GM19328 (cell line): Measurements from ENCODE around the gene STRIP1.

Experiments used
- ATAC-seq: cut with Tn5 transposase; IDR thresholded peaks from one replicate; pipeline ENCODE4 v1.9.1; 2021; ENCODE audit warnings: mild to moderate bottlenecking, moderate library complexity; ENCODE audit not compliant: unreplicated experiment

The STRIP1 gene

DNA sequence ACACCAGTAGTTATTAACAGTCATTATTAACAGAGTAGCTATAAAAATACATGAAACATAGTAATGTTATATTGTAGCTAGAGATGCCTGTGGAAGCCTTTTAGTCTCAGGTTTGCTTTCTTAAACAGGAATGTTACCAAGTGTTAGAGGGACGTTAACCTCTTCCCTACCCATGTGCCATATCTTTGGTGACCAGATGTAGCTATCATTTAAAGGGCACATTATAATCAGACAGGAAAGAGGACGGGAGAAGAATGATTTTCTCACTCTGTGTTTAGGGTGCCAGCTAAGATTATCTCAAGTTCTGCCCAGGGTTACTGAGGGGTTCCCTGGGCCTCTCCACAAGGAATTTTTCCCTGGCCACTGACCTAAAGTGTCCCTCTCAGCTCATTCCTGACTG, 57.0 kb downstream of the STRIP1 start:
- no peak for ATAC-seq

DNA sequence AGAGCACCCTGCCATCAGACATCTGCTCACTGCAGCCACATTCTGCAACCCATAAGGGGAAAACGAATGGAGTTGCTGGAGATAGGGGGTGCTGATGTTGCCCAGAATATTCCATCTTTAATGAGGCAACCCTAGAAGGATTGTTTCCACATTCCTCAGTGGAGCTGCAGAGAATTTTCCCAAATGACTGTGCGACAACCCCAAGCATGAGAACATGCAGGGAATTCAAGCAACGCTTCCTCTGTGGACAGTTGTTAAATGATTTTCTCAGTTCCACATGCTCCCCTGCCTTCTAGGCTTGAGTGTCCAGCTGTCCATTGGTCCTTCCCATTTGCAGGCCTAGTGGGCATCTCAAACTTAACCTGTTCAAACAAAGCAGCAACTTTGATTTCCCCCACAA, 57.4 kb downstream of the STRIP1 start:
- no peak for ATAC-seq

DNA sequence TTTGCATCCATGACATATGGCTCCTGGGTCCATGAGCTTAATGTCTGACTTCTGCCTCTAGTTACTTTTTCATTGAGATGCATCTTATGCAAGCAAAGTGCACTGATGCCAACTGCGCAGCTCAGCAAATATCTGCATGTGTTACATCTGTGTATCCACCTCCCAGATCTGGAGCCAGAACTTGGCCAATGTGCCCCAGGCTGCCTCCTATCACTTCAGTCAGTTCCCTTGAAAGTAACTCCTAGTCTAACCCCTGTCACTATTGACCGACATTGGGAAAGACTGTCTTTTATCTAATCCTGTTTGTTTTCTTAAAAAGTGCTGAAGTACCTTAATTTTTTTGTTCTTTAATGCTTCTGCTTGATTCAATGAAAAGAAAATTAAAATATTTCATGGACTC, 58.6 kb downstream of the STRIP1 start:
- ATAC-seq = no peak

DNA sequence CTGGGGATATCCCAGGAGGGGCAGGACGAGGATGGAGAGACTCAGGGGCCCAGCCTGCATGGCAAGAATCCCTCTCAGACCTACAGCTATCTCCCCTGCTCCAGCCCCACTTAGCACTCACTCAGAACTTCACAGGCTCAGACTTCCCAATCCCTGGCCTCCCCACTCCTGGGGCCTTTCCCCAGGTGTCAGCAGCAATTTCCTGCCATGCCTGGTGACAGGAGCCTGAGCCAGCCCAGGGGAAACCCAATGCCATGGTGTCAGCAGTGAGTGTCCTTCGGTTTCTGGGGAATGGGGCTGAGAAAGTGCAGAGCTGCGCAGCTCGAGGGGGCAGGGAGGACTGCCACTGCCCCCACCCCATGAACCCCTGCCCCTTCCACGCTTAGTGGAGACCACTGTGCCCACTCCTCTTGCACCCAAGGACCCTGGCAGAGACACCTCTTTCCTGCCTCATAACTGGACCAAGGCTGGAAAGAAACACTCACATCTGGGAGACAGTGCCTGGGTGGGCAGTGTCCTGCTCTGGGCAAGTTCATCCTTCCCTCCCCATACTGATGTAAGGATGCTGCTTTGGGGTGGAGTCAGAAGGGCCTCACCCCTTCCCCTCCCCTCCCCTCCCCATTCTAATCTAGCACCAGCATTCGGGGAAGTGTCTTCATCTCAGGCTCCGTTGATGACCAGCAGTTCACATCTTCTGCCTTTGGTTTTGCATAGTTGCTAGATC, 60.7 kb downstream of the STRIP1 start:
- no peak for ATAC-seq

GRCh38 chr1:110097507-110098221, 63.2 kb downstream of the STRIP1 start:
- no peak for ATAC-seq

DNA sequence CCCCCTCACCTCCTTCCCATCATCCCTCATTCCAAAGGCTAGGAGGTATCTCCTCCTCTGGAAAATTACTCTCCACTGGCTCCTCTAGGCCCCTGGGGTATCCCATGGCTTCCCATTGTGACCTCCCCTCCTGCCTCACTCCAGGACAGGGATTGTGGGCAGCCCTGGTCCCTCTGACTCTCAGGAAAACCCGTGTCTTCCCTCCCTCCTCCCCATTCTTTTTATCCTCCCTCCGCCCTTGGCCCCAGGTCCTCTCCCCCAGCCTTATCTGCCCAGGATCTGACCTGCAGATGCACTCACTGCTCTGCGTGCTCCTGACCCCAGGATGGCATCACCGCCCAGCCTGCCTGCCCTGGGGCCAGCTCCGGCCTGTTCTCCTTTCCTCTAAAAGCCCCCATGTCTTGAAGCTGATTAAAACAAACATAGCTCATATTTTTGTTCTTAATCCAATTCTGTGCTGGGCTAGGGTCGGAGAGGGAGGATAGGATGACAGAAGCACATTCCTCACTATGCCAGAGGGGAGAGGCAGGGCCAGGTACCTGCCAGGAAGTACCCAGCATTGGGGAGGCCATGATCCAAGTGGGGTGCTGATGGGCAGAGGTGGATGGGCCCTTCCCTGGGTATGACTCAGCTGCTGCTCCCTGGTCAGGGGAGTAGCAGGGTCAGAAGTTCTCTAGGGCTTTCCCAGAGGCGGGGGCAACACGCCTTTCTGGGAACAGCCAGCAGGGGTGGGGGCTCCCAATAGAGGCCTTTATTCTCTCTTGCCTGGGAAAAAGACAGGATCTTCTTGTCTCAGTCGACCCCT, 64.0 kb downstream of the STRIP1 start:
- no peak for ATAC-seq

DNA sequence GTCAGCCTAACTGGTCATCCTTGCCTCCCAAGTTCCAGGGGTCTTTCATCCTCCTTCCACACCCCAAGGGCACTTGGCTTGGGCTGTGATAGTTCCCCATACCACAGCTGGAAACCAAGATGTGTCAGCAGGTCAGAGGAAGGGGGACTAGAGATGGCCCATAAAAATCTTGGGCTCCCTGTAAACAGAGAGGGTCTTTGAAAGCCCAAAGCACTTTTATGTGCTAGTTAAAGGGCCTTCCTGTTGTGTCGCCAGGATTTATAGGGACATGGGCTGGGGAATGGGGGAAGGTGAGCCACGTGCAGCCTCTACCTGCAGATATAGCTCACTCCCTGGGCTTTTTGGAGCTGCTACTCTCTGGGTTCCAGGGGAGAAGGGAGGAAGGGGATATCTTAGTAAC, 65.9 kb downstream of the STRIP1 start:
- ATAC-seq = no peak

GRCh38 chr1:110102081-110102480, 67.7 kb downstream of the STRIP1 start:
- ATAC-seq = no peak
